GM23338 (cell line): ENCODE data around the gene ARID1B. TPM values are rescaled to one million over a fixed set of nuclear protein-coding genes. Genes with fewer than 3 reads are reported as not detected.

Source experiments
- ATAC-seq: fragments of 200-7000 bp; cut with Tn5 transposase; 3 replicates; pipeline ENCODE4 v1.9.1; 2020
- DNase-seq: peaks from one replicate; pipeline ENCODE4 v3.0.0-alpha.2; 2015; ENCODE audit warnings: low spot score
- H2AFZ ChIP-seq: fragments of 200-600 bp; sonication (generic); 2 replicates; pipeline ENCODE4 v1.8.0; 2016; ENCODE audit warnings: antibody characterized with exemption, mild to moderate bottlenecking, moderate library complexity
- H3F3A ChIP-seq: fragments of 200-600 bp; sonication (generic); replicated peaks from 2 replicates; pipeline ENCODE4 v1.8.0; 2017; ENCODE audit warnings: antibody characterized with exemption, mixed run types, low read depth
- H3K27ac ChIP-seq: fragments of 200-600 bp; sonication (generic); 2 replicates; pipeline ENCODE4 v1.6.1; 2016; ENCODE audit warnings: low read depth
- H3K27me3 ChIP-seq: fragments of 200-600 bp; sonication (generic); 2 replicates; pipeline ENCODE4 v1.8.0; 2016; ENCODE audit warnings: mild to moderate bottlenecking, mixed run types, moderate library complexity; ENCODE audit not compliant: insufficient read depth
- H3K36me3 ChIP-seq: fragments of 200-600 bp; sonication (generic); 2 replicates; pipeline ENCODE4 v1.8.0; 2016; ENCODE audit warnings: mild to moderate bottlenecking; ENCODE audit not compliant: insufficient read depth
- H3K4me1 ChIP-seq: fragments of 200-600 bp; sonication (generic); 2 replicates; pipeline ENCODE4 v1.8.0; 2016; ENCODE audit warnings: mild to moderate bottlenecking, moderate library complexity; ENCODE audit not compliant: insufficient read depth
- H3K4me2 ChIP-seq: fragments of 200-600 bp; sonication (generic); 2 replicates; pipeline ENCODE4 v1.7.1; 2017; ENCODE audit warnings: mixed run types
- H3K4me3 ChIP-seq: fragments of 200-600 bp; sonication (generic); 2 replicates; pipeline ENCODE4 v1.6.1; 2016; ENCODE audit warnings: mixed run types
- H3K79me2 ChIP-seq: fragments of 200-600 bp; sonication (generic); replicated peaks from 2 replicates; pipeline ENCODE4 v1.8.0; 2017; ENCODE audit warnings: mild to moderate bottlenecking; ENCODE audit not compliant: insufficient read depth
- H3K9me2 ChIP-seq: fragments of 200-600 bp; sonication (generic); 2 replicates; pipeline ENCODE4 v1.8.0; 2017; ENCODE audit not compliant: insufficient read depth
- H4K20me1 ChIP-seq: fragments of 200-600 bp; sonication (generic); replicated peaks from 2 replicates; pipeline ENCODE4 v1.8.0; 2017; ENCODE audit warnings: mild to moderate bottlenecking; ENCODE audit not compliant: insufficient read depth
- H3K27ac Mint-ChIP-seq: 2 replicates; pipeline ENCODE4 v1.8.0; 2020; ENCODE audit warnings: inconsistent platforms, mild to moderate bottlenecking, moderate library complexity, mixed read lengths
- H3K27me3 Mint-ChIP-seq: 3 replicates; pipeline ENCODE4 v1.8.0; 2022; ENCODE audit warnings: low read depth, mild to moderate bottlenecking, moderate library complexity, mixed read lengths, inconsistent platforms; ENCODE audit not compliant: insufficient read depth, poor library complexity
- H3K36me3 Mint-ChIP-seq: 3 replicates; pipeline ENCODE4 v1.8.0; 2021; ENCODE audit warnings: low read depth, mild to moderate bottlenecking, inconsistent platforms, moderate library complexity, mixed read lengths
- H3K4me1 Mint-ChIP-seq: 3 replicates; pipeline ENCODE4 v1.8.0; 2020; ENCODE audit warnings: mild to moderate bottlenecking, inconsistent platforms, mixed read lengths
- H3K4me3 Mint-ChIP-seq: 3 replicates; pipeline ENCODE4 v1.8.0; 2021; ENCODE audit warnings: moderate library complexity, mild to moderate bottlenecking, inconsistent platforms, mixed read lengths
- H3K9me3 Mint-ChIP-seq: 3 replicates; pipeline ENCODE4 v1.8.0; 2020; ENCODE audit warnings: moderate library complexity, mild to moderate bottlenecking, inconsistent platforms, mixed read lengths
- CREB1 ChIP-seq: fragments of 250-450 bp; sonication (Bioruptor Pico); IDR thresholded peaks from 2 replicates; pipeline ENCODE4 v1.5.0; 2020; ENCODE audit warnings: low read depth, mild to moderate bottlenecking, moderate library complexity
- CTCF ChIP-seq, 2 experiments: fragments of 200-600 bp in 1 of 2; sonication (generic) in 1 of 2; conservative IDR thresholded peaks; 2 replicates each; pipeline versions ENCODE4 v1.5.1 to v1.6.1; 2016 to 2017; ENCODE audit warnings: antibody characterized with exemption in 2 of 2, low read depth in 2 of 2, mild to moderate bottlenecking in 2 of 2, moderate library complexity in 1 of 2
- ETS1 ChIP-seq: IDR thresholded peaks from 2 replicates; pipeline ENCODE4 v1.6.1; 2016; ENCODE audit warnings: antibody characterized with exemption
- EZH2 ChIP-seq: fragments of 200-600 bp; sonication (generic); IDR thresholded peaks from one replicate; pipeline ENCODE4 v1.8.0; 2017; ENCODE audit warnings: antibody characterized with exemption, mild to moderate bottlenecking, low read depth; ENCODE audit not compliant: unreplicated experiment
- EZH2phosphoT487 ChIP-seq: fragments of 200-600 bp; sonication (generic); IDR thresholded peaks from one replicate; pipeline ENCODE4 v1.8.1; 2018; ENCODE audit warnings: antibody characterized with exemption; ENCODE audit not compliant: unreplicated experiment
- JUNB ChIP-seq: IDR thresholded peaks from one replicate; pipeline ENCODE4 v1.6.1; 2016; ENCODE audit warnings: antibody characterized with exemption; ENCODE audit not compliant: unreplicated experiment
- NANOG ChIP-seq: IDR thresholded peaks from 2 replicates; pipeline ENCODE4 v1.6.1; 2016; ENCODE audit warnings: antibody characterized with exemption, borderline replicate concordance
- POLR2AphosphoS5 ChIP-seq: IDR thresholded peaks from 2 replicates; pipeline ENCODE4 v1.6.1; 2016; ENCODE audit warnings: antibody characterized with exemption, low read depth
- REST ChIP-seq: IDR thresholded peaks from one replicate; pipeline ENCODE4 v1.6.1; 2018; ENCODE audit warnings: antibody characterized with exemption; ENCODE audit not compliant: unreplicated experiment
- STAT1 ChIP-seq: IDR thresholded peaks from one replicate; pipeline ENCODE4 v1.6.1; 2016; ENCODE audit warnings: antibody characterized with exemption; ENCODE audit not compliant: unreplicated experiment
- ZNF114 ChIP-seq: fragments of 250-450 bp; sonication (Bioruptor Pico); IDR thresholded peaks from 2 replicates; pipeline ENCODE4 v1.5.0; 2020; ENCODE audit warnings: mild to moderate bottlenecking, moderate library complexity
- ZNF331 ChIP-seq: fragments of 250-450 bp; sonication (Bioruptor Pico); IDR thresholded peaks from 2 replicates; pipeline ENCODE4 v1.5.0; 2020; ENCODE audit warnings: low read depth, mild to moderate bottlenecking, moderate library complexity
- ZNF462 ChIP-seq: fragments of 250-450 bp; sonication (Bioruptor Pico); IDR thresholded peaks from 2 replicates; pipeline ENCODE4 v1.5.0; 2020; ENCODE audit warnings: mild to moderate bottlenecking, moderate library complexity
- polyA plus RNA-seq: library from polyadenylated mRNA; unstranded; fragments of >200 nt; fragmentation: Nextera tagmentation; extraction: Ambion mirVana; gene quantifications from 2 replicates; pipeline ENCODE4 v1.2.1, GENCODE V29; 2016
- total RNA-seq: library from RNA; depleted of rRNA; stranded (reverse); fragments of >200 nt; shearing (Covaris generic); gene quantifications from 2 replicates; pipeline ENCODE4 v1.2.3, GENCODE V29; 2014

The ARID1B gene
- total and polyA plus RNA-seq, 2 experiments from 2014 or later = 59.3 to 72.2 TPM

GRCh38 chr6:156875062-156875461 is 97.9 kb downstream of the ARID1B start:
- no peak overlapping the region for H3K27ac Mint-ChIP-seq
- H3K79me2 ChIP-seq = peaks cover 100% of the 10 kb centered on the region
- ATAC-seq = no peak

More at GRCh38 chr6:156875062-156875461, 97.9 kb downstream of the ARID1B start:
- no peaks in the 10 kb centered on the region for H3F3A ChIP-seq
- H3K27me3 ChIP-seq = no peaks in the 10 kb centered on the region
- H4K20me1 ChIP-seq = peaks cover 19% of the 10 kb centered on the region
- no peak overlapping the region for H3K4me3 Mint-ChIP-seq
- no peaks in the 10 kb centered on the region for H3K9me3 Mint-ChIP-seq
- H3K4me1 ChIP-seq = peaks cover 26% of the 10 kb centered on the region
- no peaks in the 10 kb centered on the region for H3K9me2 ChIP-seq
- no peak for DNase-seq
- no peak overlapping the region for H3K4me3 ChIP-seq
- no peaks in the 10 kb centered on the region for H3K36me3 ChIP-seq
- H3K27me3 Mint-ChIP-seq = peaks cover 13% of the 10 kb centered on the region
- no peak for TF ChIP-seq EZH2phosphoT487
- no peak for TF ChIP-seq EZH2
- TF ChIP-seq ZNF462 (CRISPR knock-in tag) = no peak
- no peak for TF ChIP-seq ZNF331 (CRISPR knock-in tag)
- TF ChIP-seq JUNB = no peak
- TF ChIP-seq STAT1 = no peak
- TF ChIP-seq CREB1 (CRISPR knock-in tag) = no peak
- no peak for TF ChIP-seq ETS1
- no peak for TF ChIP-seq CTCF (conservative IDR thresholded peaks at IDR 0.05; ENCODE audit: low read depth in 2 of 2)
- no peak for TF ChIP-seq ZNF114 (CRISPR knock-in tag)
- no peak for TF ChIP-seq NANOG
- no peak for TF ChIP-seq POLR2AphosphoS5
- TF ChIP-seq REST = no peak
- H3K27ac ChIP-seq = peak overlapping the region; percentile 6; the same call in 1 of the 2 replicates
- no peak overlapping the region for H3K4me2 ChIP-seq
- H3K4me1 Mint-ChIP-seq = peaks cover 72% of the 10 kb centered on the region
- H3K36me3 Mint-ChIP-seq = peaks cover 3% of the 10 kb centered on the region; the same call in 1 of the 3 replicates
- no peak overlapping the region for H2AFZ ChIP-seq
